Pons (tissue), 1 donor: ENCODE measurements around the gene USP3.

ENCODE experiments used
- DNase-seq: peaks from one replicate; pipeline ENCODE4 v3.0.0-alpha.2; 2016; ENCODE audit warnings: low spot score

Gene USP3

DNA sequence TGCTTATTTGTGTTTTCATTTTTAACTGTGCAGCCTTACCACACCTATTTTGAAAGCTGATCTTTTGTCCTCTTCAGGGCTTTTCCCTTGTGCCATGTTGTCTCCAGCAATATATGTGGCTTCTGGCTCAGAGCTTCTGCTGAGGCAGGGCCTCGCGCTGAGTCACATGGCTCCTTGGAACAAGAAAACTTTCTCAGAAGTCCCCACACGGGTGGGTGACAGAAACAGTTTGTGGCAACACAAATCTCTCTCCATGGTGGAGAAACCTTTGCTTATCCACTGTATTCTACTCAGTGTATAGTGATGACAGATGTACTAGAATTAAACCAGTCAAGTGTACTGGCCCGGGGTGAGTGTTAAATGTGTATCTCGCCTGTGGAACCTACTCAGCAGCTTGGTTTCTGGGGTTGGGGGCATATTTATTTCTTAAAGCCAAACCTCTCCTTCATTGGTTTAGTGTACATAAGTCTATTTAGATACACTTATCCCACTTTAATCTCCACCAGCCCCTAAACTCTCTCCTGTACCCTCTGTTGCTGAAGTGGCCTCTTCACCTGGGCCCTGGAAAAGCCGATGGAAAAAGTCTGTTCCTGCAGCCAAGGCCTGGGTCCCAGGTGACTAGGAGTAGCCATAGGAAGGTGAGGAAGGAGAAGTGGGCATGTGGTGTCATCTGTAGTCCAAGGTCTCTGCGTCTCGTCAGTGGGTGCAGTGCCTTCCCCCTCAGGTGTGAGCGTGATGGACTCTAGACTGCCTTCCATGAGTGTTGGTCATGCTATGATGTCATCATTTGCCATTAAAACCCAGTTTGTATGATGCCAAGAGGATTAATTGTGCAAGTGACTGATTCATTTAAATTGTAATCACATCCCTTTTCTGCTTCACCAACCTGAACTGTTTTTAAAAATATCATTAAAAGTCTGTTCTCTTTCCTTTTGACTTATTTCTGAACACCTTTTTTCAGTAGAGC lies 89.6 kb downstream of the USP3 start:
- DNase-seq, result no peak

DNA sequence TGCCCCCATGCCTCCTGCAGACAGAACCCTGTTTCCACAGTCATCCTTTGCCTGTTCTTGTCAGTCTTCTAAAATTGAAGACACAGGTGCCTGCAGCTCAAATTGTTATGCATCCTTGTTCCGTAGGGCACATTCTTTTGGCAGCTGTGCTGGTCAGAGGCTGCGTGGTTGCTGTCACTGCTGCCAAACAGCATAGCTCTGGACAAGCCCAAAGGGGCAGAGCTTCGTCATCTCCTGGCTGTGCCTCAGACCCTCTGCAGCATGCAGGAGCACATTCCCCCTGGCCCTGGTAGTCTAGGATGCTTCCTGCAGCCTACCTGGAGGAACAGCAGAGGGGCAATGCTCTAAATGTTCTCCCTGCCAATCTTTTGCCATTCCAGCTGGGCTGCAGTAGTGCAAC lies 90.7 kb downstream of the USP3 start:
- DNase-seq, result no peak

DNA sequence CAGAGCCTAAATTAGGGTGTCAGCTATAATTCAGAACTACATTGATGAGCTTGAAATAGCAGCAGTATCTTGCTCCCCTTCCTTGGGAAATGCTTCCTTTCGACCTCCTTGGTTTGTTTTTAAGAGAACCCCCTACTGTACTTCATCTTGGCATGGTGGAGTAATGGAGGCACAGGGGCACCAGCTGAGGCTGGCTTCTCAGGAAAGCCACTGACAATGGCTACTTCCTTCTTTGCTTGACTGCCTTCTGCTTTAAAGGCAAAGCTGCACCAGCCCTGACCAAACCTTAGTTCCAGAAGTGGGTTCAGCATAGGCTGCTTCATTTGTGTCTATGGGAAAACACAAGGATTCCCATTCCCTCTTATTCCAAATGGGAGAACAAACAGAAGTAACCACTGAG lies 91.3 kb downstream of the USP3 start:
- no peak for DNase-seq

DNA sequence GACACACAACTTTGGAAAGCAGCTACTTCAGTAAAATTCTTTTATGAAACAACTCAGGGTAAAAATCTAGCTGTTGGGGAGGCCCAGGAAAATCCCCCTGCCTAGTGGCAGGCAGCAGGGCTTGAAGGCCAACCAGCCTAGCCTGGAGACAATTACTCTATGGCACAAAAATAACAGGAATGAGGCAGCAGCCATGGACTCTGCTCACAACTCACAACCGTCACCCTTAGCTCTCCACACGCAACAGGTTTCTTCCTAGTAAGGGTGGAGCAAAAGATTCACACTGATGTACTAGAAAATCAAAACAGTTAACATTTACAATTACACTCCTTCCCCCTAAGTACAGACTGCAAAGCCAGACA lies 92.3 kb downstream of the USP3 start:
- no peak for DNase-seq

DNA sequence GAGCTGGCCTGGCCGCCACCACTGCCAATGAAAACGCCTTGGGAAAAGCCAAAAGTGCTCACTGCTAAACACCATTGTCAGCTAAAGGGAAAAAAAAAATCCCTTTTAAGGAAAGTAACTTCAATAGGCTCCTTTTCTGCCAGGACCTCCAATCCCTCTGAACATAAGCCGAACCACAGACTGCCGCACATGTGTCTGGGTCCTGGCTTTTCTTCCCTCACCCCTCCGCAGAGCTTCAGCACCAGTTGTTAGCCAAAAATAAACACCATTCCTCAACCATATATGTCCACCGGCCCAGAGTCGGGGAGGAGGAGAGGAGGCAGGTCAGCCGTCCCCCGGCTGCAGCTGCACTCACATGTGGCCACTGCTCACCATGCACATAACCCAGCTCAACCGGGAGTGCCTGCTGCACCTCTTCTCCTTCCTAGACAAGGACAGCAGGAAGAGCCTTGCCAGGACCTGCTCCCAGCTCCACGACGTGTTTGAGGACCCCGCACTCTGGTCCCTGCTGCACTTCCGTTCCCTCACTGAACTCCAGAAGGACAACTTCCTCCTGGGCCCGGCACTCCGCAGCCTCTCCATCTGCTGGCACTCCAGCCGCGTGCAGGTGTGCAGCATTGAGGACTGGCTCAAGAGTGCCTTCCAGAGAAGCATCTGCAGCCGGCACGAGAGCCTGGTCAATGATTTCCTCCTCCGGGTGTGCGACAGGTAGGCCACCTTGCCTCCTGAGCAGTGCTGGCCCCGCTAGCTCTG lies 92.8 kb downstream of the USP3 start, which contains the start of gene FBXL22:
Gene FBXL22, plus strand, starts transcription at position 350 of the 753 bp plus-strand sequence. Its CDS starts 6 bp downstream, at position 356.
- DNase-seq, result no peak

DNA sequence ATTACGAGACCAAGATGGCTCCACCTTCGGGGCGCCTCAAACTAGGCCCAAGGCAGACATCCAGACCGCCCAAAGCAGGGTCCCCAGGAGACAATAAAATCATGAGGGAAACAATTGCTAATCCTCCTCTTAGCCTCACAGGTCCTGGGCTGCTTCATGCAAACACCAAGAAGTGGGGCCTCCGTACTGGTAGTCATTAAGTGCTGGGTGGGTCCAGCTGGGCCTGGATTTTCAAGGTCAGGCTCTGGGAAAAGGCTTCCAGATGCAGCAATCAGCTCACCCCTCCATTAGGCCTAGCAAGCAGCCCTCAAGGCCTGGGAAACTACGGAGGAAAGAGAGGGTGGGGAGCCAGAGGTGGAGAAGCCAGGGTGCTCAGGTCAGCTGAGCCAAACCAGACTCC lies 93.4 kb downstream of the USP3 start:
- DNase-seq, result no peak

DNA sequence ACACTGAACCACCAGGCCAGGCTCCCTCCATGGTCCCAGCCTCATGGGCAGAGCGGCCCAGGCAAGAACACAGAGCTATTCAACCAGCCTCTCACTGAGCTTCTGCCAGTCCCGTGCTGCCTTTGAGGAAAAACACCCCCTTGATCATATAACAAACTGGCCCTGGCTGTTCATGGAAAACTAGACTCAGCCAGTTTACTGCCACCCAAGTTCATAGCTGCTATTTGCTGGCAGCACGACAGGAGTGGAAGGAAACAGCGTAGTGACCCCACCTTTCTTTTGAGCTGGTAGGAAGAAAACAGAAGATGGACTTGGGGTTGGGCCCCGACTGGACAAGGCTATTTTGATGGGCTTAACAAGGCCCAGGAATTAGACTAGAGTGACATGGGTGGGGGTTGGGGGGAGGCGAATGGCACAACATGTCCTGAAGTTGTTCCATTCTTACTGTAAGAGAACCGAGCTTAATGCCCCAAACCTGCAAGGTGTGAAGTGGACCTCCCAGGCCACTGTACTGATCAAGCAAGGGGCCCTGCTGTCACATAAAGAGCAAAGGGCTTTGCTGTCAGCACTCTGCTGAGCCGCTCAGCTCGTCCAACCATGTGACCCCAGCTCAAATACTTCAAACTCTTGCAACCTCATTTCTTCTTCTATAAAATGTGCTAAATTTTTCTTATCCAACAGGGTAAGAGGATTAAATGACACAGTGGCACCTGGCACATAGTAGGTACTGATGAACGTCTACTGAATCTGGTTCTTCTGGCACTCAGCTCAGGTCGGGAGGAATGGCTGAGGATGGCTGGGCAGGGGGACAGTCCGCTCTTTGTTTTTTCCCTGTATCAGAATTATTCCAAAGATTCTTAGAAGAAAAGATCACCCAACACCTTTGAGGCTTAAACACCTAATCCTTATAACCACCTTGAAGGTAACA lies 94.3 kb downstream of the USP3 start:
- peak; percentile 54 for DNase-seq

DNA sequence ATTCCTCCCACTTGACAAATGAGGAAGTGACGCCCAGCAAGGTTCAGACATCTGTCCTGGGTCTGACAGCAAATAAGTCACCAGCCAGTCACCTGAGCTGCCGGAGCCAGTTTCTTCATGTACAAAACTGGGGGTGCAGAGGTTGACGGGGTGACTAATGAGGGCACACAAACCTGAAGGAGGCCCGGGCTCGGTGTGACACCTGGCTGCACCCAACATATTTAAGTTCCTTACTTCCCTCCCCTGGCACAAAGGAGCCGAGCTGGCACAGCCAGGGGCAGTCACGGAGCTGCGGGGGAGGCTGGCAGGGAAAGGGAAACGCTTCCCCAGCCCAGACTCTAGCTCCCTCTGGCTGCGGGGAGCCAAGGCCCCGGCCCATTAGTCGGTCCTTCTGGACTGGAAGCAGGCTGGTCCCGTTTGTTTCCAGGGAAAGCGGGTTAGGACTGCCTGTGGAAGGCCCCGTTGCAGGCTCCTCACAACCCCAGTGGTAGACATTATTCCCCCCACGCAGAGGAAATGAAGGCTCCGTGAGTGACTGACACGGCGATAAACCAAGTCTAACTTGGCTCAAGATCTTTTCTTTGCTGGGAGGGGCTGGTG lies 95.1 kb downstream of the USP3 start:
- DNase-seq, result peak; percentile 76

DNA sequence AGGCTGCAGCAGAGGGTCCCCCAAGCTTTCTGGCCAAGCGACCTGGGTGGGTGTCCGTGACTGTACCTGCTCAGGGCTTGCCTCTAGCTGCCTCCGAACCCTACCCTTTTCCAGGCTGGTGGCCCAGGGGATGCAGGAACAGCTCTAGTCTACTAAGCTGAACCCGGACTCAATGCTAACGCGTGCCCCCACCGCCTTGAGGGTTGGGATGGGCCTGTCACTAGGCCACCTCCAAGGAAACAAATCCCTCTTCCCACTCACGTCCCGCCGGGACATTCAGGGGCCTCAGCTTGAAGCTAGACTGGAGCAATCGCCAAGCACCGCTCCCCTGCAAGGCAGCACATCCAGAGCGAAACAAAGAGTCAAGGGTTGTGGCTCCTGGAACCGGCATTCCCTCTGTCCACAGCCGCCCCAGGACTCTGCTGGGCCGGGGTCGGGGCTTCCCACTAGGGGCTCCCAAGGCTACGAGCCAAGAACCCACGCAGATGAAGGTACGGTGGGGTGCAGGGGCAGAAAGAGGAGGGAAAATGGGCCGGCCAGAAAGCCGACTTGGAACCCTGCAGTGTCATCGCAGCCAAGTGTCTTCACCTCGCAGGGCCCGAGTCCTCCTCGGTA lies 95.7 kb downstream of the USP3 start:
- peak; percentile 49 for DNase-seq

DNA sequence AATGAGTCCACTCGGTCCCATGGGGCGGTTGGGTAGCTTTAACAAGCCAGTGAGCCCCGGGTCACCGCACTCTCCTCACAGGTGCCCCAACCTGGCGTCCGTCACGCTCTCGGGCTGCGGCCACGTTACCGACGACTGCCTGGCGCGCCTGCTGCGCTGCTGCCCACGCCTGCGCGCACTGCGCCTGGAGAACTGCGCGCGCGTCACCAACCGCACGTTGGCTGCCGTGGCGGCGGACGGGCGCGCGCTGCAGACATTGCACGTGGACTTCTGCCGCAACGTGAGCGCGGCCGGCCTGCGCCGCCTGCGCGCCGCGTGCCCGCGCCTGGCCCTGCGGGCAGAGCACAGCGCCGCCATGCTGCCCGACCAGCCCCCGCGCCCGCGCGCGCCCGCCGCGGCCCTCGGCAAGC lies 96.2 kb downstream of the USP3 start:
- peak; percentile 82 for DNase-seq

DNA sequence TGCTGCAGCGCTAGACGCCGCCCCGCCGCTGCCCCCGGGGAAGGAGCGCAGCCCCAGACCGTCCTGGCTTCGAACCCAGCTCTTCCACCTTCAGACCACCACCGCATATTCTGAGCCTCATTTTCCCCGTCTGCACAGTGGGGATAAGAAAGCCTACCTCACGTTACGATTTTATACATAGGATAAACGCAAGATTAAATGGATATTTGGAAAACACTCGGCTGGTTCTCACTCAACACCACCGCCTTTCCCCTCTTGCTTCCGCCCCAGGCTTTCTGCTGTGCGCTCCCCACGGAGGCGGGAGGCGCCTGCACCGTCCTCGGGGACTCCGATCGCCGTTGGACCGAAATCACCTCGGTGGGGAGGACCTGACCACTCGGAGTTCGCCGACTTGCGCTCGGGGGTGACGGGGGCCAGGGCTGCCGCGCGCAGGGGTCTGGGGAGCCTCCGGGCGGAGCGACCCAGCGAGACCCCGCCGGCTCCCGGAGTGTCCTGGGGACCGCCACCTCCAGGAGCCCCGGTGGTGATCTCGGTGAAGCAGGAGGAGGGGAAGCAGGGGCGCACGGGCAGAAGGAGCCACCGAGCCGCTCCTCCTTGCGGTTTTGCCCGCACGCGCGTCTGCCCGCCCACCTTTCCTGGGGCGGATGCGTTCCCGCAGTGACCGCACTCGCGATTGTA lies 96.8 kb downstream of the USP3 start:
- no peak for DNase-seq

DNA sequence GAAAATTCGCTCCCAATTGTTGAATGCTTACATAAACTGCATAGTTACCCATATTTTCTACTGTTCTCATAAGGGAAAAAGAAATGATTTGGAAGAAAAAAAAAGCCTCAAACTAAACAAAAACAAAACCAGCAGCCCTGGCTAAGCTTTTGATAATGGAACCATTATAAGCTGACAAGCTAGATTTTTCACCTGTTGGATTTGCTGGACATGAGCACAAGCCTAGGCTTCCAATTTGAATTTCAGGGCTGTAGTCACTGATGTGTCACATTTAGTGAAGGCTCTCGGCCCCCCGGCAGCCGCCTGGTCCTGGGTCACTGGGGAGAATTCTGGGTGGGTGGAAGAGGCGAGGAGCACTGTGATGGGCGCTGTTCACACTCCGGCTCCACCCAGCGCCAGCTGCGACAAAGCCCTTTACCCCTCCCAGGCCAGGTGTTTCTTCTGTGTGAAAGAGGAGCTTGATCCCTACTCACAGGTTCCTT lies 97.4 kb downstream of the USP3 start:
- DNase-seq, result no peak

DNA sequence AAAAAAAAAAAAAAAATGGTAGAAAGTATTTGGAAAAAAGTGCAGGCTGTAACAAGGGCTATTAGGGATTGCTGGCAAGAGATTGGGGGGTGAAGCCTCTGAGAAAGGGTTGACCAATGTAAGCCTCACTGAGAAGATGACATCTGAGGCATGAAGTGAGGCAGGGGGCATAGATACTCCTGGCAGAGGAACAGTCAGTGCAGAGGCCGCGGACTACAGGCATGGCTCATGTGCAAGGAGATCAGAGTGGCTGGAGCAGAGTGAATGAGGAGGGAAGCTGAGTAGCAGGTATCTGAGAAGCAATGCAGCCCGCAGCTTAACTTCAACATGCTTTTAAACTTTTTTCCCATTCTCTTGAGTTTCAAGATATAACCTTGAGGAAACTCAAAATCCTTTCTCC lies 98.2 kb downstream of the USP3 start:
- no peak for DNase-seq

DNA sequence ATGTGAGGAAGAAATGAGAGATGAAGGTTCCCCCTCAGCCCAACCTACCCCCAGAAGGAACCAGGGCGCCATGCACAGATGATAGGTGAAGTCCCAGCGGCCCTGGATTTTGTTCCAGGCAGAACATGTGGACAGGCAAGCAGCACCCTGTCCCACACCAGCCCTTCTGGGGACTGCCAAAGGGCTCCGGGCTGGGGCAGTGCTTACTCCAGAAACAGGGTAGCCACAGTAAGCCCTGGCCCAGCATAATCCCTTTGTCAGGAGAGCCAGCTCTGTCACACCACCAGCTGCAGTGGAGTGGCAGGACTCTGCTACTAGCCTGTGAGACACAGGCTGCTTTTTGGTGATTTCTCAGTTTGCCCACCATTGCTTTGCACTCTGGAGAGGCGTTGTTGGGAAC lies 99.1 kb downstream of the USP3 start:
- no peak for DNase-seq

DNA sequence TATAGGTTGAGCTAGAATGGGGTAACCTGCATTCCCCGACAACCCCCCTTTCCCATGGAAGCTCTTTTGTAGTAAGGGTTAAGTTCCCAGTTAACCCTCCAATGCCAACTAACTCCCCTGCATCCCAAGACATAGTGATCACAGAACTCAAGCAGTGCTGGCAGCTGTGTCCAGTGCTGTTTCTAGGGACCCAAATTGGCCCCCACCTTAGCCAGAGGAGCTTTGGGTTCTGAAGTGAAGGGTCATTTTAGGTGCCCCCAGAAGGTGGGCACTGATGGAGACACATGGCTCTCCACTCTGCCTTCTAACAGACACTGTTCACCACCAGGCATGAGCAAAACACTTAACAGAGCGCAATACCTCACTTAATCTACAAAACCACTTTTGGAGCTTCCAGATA lies 99.9 kb downstream of the USP3 start:
- no peak for DNase-seq

DNA sequence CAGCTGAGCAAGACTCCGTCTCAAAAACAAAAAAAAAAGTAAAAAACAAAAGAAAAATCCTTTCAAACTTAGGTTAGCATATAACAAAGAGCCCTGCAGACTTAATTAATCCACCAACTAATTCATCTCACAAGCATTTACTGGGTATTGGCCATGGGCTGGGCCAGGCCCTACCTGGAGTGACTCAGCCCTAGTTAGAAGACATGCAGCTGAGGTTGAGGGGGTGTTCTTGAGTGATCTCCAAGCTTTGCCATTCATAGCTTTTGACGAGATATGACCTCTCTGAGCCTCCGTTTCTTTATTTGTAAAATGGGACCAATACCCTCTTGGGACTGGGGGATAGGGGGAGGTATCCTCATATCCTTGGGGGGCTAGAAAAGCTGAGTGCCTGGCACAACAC lies 100.6 kb downstream of the USP3 start:
- DNase-seq, result no peak

DNA sequence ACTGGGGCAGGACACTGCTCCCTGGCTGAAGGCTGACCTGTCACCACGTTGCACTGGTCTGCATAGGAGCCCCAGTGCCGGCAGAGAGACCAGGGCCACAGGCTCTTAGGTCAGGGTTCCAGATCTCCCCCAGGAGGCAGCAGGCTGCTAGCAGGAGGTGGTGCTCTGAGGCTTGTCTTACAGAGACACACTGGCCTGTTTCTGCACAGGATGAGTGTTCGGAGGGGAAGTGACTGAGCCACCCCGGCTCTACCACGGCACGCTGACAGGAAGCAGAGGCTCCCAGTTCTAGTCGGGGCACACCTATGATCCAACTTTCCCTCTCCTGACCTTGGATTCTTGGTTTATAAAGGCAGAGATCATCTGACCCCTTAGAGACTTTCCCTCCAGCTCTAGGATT lies 101.4 kb downstream of the USP3 start:
- no peak for DNase-seq

DNA sequence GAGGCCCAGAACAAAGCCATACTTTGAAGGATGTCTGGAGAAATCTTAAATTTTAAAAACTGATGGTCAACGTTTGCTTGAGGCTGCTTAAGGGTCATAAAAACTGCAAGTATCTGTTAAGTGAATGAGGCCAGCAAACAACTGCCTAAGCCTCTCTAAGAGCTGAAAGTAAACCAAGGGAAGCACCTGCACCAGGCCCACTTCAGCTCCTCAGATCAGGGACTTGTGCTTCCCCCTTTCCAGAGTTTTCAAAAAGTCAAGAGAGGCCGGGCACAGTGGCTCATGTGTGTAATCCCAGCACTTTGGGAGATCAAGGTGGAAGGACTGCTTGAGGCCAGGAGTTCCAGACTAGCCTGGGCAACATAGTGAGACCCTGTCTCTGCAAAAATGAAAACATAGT lies 101.9 kb downstream of the USP3 start:
- DNase-seq, result no peak

DNA sequence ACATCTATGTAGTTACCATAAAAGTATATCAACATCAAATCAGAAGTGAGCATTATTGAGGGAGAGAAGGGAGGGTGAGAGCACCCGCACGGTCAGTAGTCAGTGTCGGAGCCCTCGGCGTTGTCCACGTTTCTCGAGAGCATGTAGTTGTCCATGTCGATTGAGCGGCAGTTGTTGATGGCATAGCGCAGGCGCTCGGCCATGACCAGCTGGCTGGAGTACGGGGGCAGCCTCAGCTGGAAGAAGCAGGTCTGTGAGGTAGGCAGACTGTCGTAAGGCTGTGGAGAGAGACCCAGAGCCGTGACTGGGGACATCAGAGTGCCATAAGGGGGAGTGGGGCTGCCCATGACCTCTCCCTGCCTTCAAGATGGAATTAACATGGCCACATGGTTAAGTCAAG lies 104.6 kb downstream of the USP3 start:
- no peak for DNase-seq

DNA sequence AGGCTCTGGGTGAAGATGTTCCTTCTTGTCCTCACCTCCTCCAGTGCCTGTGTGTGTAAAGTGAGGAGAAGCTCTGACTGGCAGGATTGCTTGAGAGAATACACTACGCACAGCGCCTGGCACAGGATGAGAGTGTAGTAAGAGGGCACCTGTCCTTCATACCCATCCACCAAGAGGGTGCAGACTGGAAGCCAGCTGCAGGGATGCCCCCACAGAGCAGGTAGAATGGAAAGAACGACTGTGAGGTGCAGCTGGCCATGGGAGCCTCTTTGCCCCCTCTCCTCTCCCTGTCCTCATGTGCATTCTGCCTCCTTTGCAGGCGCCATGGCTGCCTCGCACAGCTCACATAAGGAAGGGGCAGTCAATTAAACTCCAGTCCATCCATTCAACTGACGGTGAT lies 105.1 kb downstream of the USP3 start:
- DNase-seq, result no peak
